ENCODE measurements around the gene C17orf58. TPM values are rescaled to one million over a fixed set of nuclear protein-coding genes. Genes with fewer than 3 reads are reported as not detected.

The C17orf58 gene
- total RNA-seq, 1 experiment from 2014 or later = 15.6 TPM

DNA sequence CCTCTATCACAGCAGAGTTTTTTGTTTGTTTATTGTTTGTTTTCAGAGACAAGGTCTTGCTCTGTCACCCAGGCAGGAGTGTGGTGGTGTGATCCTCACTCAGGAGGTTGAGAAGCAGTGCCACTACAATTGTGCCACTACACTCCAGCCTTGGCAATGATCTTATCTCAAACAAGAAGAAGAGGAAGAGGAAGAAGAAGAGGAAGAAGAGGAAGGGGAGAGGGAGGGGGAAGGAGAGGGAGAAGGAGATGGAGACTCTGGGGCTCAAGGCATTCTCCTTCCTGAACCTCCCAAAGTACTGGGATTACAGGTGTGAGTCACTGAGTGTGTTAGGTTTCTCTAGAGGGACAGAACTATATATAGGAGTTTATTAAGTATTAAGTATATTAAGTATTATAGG is 17.1 kb upstream of the C17orf58 start:
- ATAC-seq = no peak
- no TSS peak for BruUV-seq (replicated peaks)
- no peak for DNase-seq (ENCODE audit: low read depth, low spot score)
- ChIA-PET POLR2A (no interaction called here), CTCF (interaction anchor here (0.6 kb wide), 1 partner anchor 28 kb away, joined by 3 read pairs; no protein-coding TSS in a partner anchor)
- no peaks in the 10 kb centered on the region for H3K9me3 ChIP-seq (ENCODE audit: control insufficient read depth, insufficient read depth, low read depth, low read length)
- intact Hi-C loops (cut with micrococcal nuclease; ENCODE audit: unreplicated experiment) = no loop called here
- H3K36me3 ChIP-seq (ENCODE audit: control insufficient read depth, insufficient read depth, low read length) = no peaks in the 10 kb centered on the region
- TF ChIP-seq, protein P1, sequence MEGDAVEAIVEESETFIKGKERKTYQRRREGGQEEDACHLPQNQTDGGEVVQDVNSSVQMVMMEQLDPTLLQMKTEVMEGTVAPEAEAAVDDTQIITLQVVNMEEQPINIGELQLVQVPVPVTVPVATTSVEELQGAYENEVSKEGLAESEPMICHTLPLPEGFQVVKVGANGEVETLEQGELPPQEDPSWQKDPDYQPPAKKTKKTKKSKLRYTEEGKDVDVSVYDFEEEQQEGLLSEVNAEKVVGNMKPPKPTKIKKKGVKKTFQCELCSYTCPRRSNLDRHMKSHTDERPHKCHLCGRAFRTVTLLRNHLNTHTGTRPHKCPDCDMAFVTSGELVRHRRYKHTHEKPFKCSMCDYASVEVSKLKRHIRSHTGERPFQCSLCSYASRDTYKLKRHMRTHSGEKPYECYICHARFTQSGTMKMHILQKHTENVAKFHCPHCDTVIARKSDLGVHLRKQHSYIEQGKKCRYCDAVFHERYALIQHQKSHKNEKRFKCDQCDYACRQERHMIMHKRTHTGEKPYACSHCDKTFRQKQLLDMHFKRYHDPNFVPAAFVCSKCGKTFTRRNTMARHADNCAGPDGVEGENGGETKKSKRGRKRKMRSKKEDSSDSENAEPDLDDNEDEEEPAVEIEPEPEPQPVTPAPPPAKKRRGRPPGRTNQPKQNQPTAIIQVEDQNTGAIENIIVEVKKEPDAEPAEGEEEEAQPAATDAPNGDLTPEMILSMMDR (IDR thresholded peaks at IDR 0.05) = no peak
- TF ChIP-seq SIN3A (IDR thresholded peaks at IDR 0.05; ENCODE audit: borderline replicate concordance, insufficient read depth, low read depth, low read length) (no peak), POLR2AphosphoS5 (IDR thresholded peaks at IDR 0.05; ENCODE audit: low read depth, low read length) (no peak), TCF7L2 (IDR thresholded peaks at IDR 0.05; ENCODE audit: low read depth, low read length) (no peak)
- TF ChIP-seq, protein P2, sequence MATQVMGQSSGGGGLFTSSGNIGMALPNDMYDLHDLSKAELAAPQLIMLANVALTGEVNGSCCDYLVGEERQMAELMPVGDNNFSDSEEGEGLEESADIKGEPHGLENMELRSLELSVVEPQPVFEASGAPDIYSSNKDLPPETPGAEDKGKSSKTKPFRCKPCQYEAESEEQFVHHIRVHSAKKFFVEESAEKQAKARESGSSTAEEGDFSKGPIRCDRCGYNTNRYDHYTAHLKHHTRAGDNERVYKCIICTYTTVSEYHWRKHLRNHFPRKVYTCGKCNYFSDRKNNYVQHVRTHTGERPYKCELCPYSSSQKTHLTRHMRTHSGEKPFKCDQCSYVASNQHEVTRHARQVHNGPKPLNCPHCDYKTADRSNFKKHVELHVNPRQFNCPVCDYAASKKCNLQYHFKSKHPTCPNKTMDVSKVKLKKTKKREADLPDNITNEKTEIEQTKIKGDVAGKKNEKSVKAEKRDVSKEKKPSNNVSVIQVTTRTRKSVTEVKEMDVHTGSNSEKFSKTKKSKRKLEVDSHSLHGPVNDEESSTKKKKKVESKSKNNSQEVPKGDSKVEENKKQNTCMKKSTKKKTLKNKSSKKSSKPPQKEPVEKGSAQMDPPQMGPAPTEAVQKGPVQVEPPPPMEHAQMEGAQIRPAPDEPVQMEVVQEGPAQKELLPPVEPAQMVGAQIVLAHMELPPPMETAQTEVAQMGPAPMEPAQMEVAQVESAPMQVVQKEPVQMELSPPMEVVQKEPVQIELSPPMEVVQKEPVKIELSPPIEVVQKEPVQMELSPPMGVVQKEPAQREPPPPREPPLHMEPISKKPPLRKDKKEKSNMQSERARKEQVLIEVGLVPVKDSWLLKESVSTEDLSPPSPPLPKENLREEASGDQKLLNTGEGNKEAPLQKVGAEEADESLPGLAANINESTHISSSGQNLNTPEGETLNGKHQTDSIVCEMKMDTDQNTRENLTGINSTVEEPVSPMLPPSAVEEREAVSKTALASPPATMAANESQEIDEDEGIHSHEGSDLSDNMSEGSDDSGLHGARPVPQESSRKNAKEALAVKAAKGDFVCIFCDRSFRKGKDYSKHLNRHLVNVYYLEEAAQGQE (IDR thresholded peaks at IDR 0.05; ENCODE audit: insufficient read depth in 1 of 2, low read depth in 2 of 2, low read length in 1 of 2) = no peak
- no peaks in the 10 kb centered on the region for H3K27me3 ChIP-seq (ENCODE audit: control insufficient read depth, insufficient read depth, low read length)
- no peaks in the 10 kb centered on the region for H3K4me1 ChIP-seq (ENCODE audit: control insufficient read depth, insufficient read depth, low read length)
- H3K4me3 ChIP-seq (ENCODE audit: low read depth in 2 of 2, low read length in 2 of 2) = no peak overlapping the region
- H3K27ac ChIP-seq (ENCODE audit: low read length) = no peak overlapping the region
- in situ Hi-C loops (cut with HindIII; ENCODE audit: low pct_unique_long_range_greater_than_20kb, low sequenced_read_pairs) = no loop called here

DNA sequence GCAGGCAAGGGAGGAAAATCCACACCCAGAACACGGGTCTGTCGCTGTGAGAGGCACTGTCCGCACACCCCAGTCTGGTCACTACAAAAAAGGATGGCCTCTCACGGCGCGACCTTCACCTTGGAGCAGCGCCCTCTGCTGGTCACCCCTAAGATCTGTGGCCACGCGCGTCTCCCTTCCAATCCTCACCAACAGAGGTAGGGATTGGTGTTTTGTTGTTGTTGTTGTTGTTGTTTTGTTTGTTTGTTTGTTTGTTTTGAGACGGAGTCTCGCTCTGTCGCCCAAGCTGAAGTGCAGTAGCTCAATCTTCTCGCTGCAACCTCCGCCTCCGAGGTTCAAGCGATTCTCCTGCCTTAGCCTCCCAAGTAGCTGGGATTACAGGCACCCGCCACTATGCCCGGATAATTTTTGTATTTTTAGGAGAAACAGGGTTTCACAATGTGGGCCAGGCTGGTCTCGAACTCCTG is 15.0 kb upstream of the C17orf58 start:
- no TSS peak for BruUV-seq (replicated peaks)
- ChIA-PET CTCF (interaction anchor here (0.6 kb wide), 1 partner anchor 296 kb away, joined by 3 read pairs; no protein-coding TSS in a partner anchor), POLR2A (interaction anchor here (0.7 kb wide), 1 partner anchor 283 kb away, joined by 7 read pairs; no protein-coding TSS in a partner anchor)
- Histone ChIP-seq H3K27me3 (ENCODE audit: control insufficient read depth, insufficient read depth, low read length) (no peaks in the 10 kb centered on the region), H3K4me1 (ENCODE audit: control insufficient read depth, insufficient read depth, low read length) (no peaks in the 10 kb centered on the region), H3K27ac (ENCODE audit: low read length) (0 out of 2 replicates have a peak overlapping the region, but pooled peaks have one; percentile 51), H3K9me3 (ENCODE audit: control insufficient read depth, insufficient read depth, low read depth, low read length) (no peaks in the 10 kb centered on the region), H3K4me3 (ENCODE audit: low read depth in 2 of 2, low read length in 2 of 2) (peak overlapping the region; percentile 27 to 54), H3K36me3 (ENCODE audit: control insufficient read depth, insufficient read depth, low read length) (no peaks in the 10 kb centered on the region)
- no peak for TF ChIP-seq SIN3A (IDR thresholded peaks at IDR 0.05; ENCODE audit: borderline replicate concordance, insufficient read depth, low read depth, low read length)
- TF ChIP-seq, protein P1 (IDR thresholded peaks at IDR 0.05) = peak; percentile 88
- TF ChIP-seq, protein P2 (IDR thresholded peaks at IDR 0.05; ENCODE audit: insufficient read depth in 1 of 2, low read depth in 2 of 2, low read length in 1 of 2) = no peak
- TF ChIP-seq POLR2AphosphoS5 (IDR thresholded peaks at IDR 0.05; ENCODE audit: low read depth, low read length) = no peak
- DNase-seq (ENCODE audit: low read depth, low spot score) (no peak), ATAC-seq (peak; percentile 92)
- intact Hi-C loops (cut with micrococcal nuclease; ENCODE audit: unreplicated experiment) = no loop called here
- in situ Hi-C loops (cut with HindIII; ENCODE audit: low pct_unique_long_range_greater_than_20kb, low sequenced_read_pairs) = no loop called here

Measured in Panc1 (cell line).